IPS DF 6.9 (cell line): ENCODE results near the gene PIK3R6.
"Not testable (repeated sequence)": the region's sequence is repeated elsewhere in the genome, so short reads cannot be mapped to it uniquely, and the experiment has no call there.

Source experiments
- DNase-seq: peaks from one replicate; pipeline ENCODE4 v3.0.0-alpha.2; 2013; ENCODE audit warnings: low read depth, low spot score
- H3K27ac ChIP-seq: one replicate; pipeline ENCODE4 v1.5.1; 2013; ENCODE audit warnings: low read length, control low read depth
- H3K27me3 ChIP-seq: 2 replicates; pipeline ENCODE4 v1.6.1; 2013; ENCODE audit warnings: mild to moderate bottlenecking, low read length; ENCODE audit not compliant: control insufficient read depth, insufficient read depth
- H3K36me3 ChIP-seq: 2 replicates; pipeline ENCODE4 v1.6.1; 2013; ENCODE audit warnings: low read length; ENCODE audit not compliant: control insufficient read depth, insufficient read depth
- H3K4me1 ChIP-seq: 2 replicates; pipeline ENCODE4 v1.6.1; 2013; ENCODE audit warnings: low read length; ENCODE audit not compliant: control insufficient read depth, insufficient read depth
- H3K4me3 ChIP-seq: 2 replicates; pipeline ENCODE4 v1.5.1; 2013; ENCODE audit warnings: mild to moderate bottlenecking, low read length
- H3K9me3 ChIP-seq: 2 replicates; pipeline ENCODE4 v1.6.1; 2013; ENCODE audit warnings: low read length, inconsistent platforms; ENCODE audit not compliant: control insufficient read depth, insufficient read depth
- WGBS: extraction: QIAGEN DNeasy Blood & Tissue Kit; methylation state at CpG from one replicate; pipeline ENCODE4 v1.1.7; 2013; ENCODE audit warnings: mixed read lengths, missing lambda C conversion rate; ENCODE audit not compliant: insufficient read length, insufficient coverage; 5-methylcytosine and 5-hydroxymethylcytosine counted together

Gene PIK3R6

DNA sequence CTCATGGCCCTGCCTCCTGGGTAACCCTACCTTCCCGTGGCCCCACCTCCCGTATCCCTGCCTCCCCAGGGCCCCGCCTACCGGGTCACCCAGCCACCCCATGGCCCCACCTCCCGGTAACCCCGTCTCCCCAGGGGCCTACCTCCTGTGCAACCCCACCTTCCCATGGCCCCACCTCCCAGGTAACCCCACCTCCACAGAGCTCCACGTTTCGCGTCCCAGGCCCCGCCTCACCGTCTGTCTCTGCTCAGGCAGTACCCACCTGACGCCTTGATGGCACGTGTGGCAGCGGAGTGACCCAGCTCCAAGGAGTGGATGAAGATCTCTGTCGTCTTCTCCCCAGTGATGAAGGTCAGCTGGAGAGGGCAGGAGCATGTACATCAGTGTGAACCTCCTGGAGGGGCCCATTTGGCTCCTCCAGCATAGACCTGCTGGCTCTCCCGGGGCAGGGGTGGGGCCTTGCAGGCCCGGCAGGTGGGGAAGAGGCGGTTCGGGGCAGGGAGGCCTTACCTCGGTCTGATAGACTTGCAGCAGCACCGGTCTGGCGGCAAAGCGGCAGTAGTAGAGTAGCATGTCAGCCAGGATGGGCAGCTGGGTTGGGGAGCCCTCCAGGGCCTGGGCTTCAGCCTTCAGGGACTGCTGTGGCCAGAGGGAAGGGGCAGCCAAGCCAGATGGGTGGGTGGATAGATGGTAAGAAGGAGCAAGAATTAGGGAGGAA lies 18.7 kb upstream of the PIK3R6 start:
- no peaks in the 10 kb centered on the region for H3K36me3 ChIP-seq
- no CpG with 5 or more reads among the region's 23 CpGs for WGBS
- H3K27ac ChIP-seq: no peak overlapping the region
- H3K4me3 ChIP-seq: no peak overlapping the region
- H3K27me3 ChIP-seq: no peaks in the 10 kb centered on the region
- DNase-seq: no peak
- H3K9me3 ChIP-seq: no peaks in the 10 kb centered on the region
- peaks cover 2% of the 10 kb centered on the region; the same call in 1 of the 2 replicates for H3K4me1 ChIP-seq

GRCh38 chr17:8885163-8885966 lies 17.9 kb upstream of the PIK3R6 start:
- no CpG with 5 or more reads among the region's 30 CpGs for WGBS
- not testable (repeated sequence) for H3K27me3 ChIP-seq

DNA sequence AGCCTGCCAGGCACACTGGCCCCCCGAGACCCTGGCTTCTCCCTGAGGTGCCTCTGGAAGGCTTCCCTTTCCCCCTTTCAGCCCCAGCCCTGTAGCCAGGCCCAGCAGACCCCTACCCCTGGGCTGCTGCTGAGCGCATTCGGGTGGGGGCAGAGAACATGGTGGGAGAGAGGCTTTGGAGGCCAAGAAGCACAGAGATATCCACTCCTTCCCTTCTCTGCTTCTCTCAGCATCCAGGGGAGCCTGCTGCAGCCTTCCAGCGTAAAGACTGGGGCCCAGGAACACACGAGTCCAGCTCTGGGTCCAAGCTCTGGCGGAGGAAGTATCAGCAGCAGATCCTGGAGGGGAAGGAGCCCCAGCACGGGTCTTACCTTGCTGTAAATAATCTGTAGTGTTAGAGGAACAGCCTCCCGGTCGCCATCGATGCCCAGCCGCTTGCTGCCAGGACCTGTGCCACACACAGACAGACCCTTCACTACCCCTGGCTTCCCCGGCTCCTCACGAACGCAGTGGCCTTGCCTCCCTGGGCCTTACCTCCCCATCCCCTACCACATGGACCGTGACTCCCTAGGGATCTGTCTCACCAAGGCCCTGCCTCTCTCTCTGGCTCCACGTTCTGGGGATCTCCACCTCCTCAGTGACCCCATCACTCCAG lies 17.0 kb upstream of the PIK3R6 start:
- no peak overlapping the region for H3K27ac ChIP-seq
- no peak overlapping the region for H3K4me3 ChIP-seq
- no peaks in the 10 kb centered on the region for H3K36me3 ChIP-seq
- H3K9me3 ChIP-seq: no peaks in the 10 kb centered on the region
- H3K27me3 ChIP-seq: no peaks in the 10 kb centered on the region
- H3K4me1 ChIP-seq: peaks cover 2% of the 10 kb centered on the region; the same call in 1 of the 2 replicates
- no CpG with 5 or more reads among the region's 16 CpGs for WGBS
- DNase-seq: no peak

More at GRCh38 chr17:8885163-8885966, 17.9 kb upstream of the PIK3R6 start:
- H3K27ac ChIP-seq, H3K4me3 ChIP-seq, H3K9me3 ChIP-seq, H3K36me3 ChIP-seq, H3K4me1 ChIP-seq, DNase-seq: not testable (repeated sequence)

GRCh38 chr17:8883353-8883752 lies 15.9 kb upstream of the PIK3R6 start:
- Histone ChIP-seq H3K27me3 (no peaks in the 10 kb centered on the region), H3K9me3 (no peaks in the 10 kb centered on the region), H3K27ac (no peak overlapping the region), H3K4me3 (no peak overlapping the region), H3K36me3 (no peaks in the 10 kb centered on the region), H3K4me1 (peaks cover 2% of the 10 kb centered on the region; the same call in 1 of the 2 replicates)
- DNase-seq: no peak
- no CpG with 5 or more reads among the region's 4 CpGs for WGBS

DNA sequence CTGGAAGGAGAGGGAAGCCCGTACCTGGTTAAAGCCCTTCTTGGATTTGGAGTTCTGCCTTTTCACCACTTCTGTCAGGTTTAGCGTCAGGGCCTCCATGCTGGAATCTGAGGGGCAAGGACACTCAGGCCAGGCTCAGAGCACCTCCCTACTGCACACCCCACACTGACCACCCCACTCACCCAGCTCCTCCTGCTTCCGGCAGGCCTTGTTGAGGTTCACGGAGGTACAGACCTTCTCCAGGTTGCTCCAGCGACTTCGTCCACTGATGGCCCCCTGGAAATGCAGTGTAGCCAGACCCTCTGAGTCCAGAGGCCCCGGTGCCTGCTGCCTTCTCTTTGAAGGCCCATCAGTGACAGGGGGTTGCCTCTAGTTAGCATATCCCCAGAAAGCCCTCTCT lies 14.1 kb upstream of the PIK3R6 start:
- no peaks in the 10 kb centered on the region for H3K9me3 ChIP-seq
- no peaks in the 10 kb centered on the region for H3K36me3 ChIP-seq
- no peaks in the 10 kb centered on the region for H3K4me1 ChIP-seq
- H3K27me3 ChIP-seq: no peaks in the 10 kb centered on the region
- no peak overlapping the region for H3K4me3 ChIP-seq
- no peak for DNase-seq
- H3K27ac ChIP-seq: no peak overlapping the region
- WGBS: no CpG with 5 or more reads among the region's 7 CpGs

- no peak for DNase-seq
- H3K4me3 ChIP-seq: no peak overlapping the region
- no peaks in the 10 kb centered on the region for H3K4me1 ChIP-seq
- H3K36me3 ChIP-seq: no peaks in the 10 kb centered on the region
- H3K27ac ChIP-seq: no peak overlapping the region
- H3K9me3 ChIP-seq: no peaks in the 10 kb centered on the region
- WGBS: no CpG with 5 or more reads among the region's 7 CpGs
- no peaks in the 10 kb centered on the region for H3K27me3 ChIP-seq
Measured at GRCh38 chr17:8880466-8880865, 13.0 kb upstream of the PIK3R6 start.

DNA sequence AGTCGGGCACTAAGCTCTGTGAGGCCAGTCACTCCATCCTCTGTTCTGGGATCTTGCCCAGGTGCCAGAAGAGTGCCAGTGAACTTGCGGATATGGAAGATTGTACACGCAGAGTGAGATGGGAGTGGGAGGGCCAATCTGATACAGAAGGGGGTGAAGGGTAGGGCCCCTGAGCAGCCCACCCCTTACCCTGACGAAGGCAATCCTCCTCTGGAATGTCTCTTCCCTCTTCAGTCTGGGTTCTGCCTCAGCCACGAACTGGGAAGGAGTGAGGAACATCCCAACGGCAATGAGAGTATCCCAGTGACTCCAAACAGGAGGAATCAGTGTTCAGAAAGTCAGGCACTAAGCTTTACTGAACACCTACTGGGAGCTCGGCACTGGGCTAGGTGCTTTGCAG lies 11.9 kb upstream of the PIK3R6 start:
- H3K4me1 ChIP-seq: no peaks in the 10 kb centered on the region
- H3K36me3 ChIP-seq: no peaks in the 10 kb centered on the region
- no peak for DNase-seq
- no CpG with 5 or more reads among the region's 7 CpGs for WGBS
- no peaks in the 10 kb centered on the region for H3K9me3 ChIP-seq
- H3K4me3 ChIP-seq: no peak overlapping the region; the same call in 1 of the 2 replicates
- H3K27me3 ChIP-seq: no peaks in the 10 kb centered on the region
- no peak overlapping the region for H3K27ac ChIP-seq

DNA sequence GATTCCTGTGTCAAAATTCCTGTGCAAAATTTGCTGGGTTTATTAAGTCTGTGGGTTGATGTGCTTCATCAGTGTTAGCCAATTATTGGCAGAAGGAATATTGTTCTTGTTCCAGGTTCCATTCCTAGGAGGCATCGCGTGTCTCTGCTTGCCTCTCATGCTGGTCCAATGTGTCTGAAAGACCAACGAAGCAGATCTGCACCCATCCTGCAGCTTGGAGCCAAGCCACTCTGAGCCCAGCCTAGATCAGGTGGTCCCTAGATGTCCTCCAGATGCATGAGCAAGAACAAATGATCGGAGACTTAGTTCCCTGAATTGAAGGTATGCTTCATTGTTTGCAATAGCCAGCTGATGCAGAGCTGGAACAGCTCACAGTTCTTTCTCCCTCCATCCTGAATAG lies 10.5 kb upstream of the PIK3R6 start:
- no peak overlapping the region for H3K4me3 ChIP-seq
- H3K27ac ChIP-seq: no peak overlapping the region
- WGBS: no CpG with 5 or more reads among the region's 4 CpGs
- H3K9me3 ChIP-seq: no peaks in the 10 kb centered on the region
- H3K36me3 ChIP-seq: no peaks in the 10 kb centered on the region
- no peaks in the 10 kb centered on the region for H3K27me3 ChIP-seq
- H3K4me1 ChIP-seq: no peaks in the 10 kb centered on the region; the same call in 1 of the 2 replicates
- DNase-seq: no peak

DNA sequence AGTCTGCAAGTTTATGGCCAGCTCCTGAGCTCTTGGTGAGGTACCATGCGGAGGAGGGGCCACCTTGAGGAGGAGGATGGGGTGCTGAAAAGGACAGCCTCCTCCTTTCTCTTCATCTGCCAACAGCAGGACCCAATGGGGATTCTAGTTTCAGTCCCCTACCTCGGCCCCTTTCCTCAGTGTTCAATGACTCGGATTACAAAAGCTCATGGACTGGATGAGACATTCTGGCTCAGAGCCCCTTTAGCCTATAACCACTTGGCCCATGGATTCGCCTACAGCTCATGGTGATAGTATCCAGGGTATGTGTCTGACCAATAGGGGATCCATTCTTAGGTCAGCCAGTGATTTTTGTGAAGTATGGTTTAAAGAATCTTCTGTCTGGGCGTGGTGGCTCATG lies 8.5 kb upstream of the PIK3R6 start:
- Histone ChIP-seq H3K27ac (no peak overlapping the region), H3K4me3 (no peak overlapping the region), H3K9me3 (no peaks in the 10 kb centered on the region), H3K36me3 (no peaks in the 10 kb centered on the region), H3K27me3 (no peaks in the 10 kb centered on the region), H3K4me1 (no peaks in the 10 kb centered on the region; the same call in 1 of the 2 replicates)
- no CpG with 5 or more reads among the region's 5 CpGs for WGBS
- DNase-seq: no peak

DNA sequence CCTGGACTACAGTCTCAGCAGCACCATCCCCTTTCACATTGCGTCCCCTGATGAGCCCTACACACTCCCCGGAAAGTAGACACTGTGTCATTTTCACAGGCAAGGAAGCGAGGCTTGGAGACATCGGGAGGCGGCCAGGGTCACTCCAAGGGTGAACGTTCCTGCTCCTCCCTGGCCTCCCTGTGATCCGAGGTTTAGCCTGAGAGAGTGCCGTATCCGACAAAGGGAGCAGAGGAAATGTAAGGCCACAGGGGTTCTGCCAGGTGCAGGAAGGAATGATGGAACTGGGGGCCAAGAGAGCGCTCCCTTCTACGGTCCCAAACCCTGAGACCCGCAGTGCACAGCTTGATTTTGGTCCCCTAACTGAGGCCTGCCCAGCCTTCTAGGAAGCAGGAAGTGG lies 8.0 kb upstream of the PIK3R6 start:
- DNase-seq: no peak
- no CpG with 5 or more reads among the region's 12 CpGs for WGBS

More for the DNA sequence above, 8.0 kb upstream of the PIK3R6 start:
- Histone ChIP-seq H3K27ac (no peak overlapping the region), H3K4me3 (no peak overlapping the region), H3K36me3 (no peaks in the 10 kb centered on the region), H3K4me1 (no peaks in the 10 kb centered on the region; the same call in 1 of the 2 replicates), H3K9me3 (no peaks in the 10 kb centered on the region), H3K27me3 (no peaks in the 10 kb centered on the region)
